HG03139 (cell line): ENCODE results near the gene TRPM2.

Experiments used
- ATAC-seq: cut with Tn5 transposase; IDR thresholded peaks from one replicate; pipeline ENCODE4 v1.9.1; 2021; ENCODE audit not compliant: unreplicated experiment

Gene TRPM2

DNA sequence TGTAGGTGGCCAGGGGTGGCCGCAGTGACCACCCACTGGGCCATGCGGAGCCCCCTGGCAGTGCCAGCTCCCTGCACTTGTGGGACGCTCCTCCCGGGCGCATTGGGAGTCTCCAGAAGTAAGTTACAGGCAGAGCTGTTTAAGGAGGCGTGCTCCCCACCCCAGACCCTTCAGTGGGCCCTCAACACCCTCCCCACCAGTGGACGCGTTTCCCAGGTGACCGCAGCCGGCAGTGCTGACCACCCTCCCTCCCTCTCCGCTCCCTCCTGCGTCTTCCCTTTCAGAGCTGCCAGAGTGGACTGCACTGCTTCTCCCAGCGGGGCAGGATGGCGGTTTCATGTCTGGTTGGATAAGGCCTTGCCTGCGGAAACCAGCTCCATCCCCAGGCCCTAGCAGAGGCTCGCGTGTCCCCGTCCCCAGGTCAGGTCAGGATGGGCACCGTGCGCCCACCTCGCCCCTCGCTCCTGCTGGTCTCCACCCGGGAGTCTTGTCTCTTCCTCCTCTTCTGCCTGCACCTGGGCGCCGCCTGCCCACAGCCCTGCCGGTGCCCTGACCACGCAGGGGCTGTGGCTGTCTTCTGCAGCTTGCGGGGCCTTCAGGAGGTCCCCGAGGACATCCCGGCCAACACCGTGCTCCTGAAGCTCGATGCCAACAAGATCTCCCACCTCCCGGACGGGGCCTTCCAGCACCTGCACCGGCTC lies 102.9 kb downstream of the TRPM2 start:
- no peak for ATAC-seq

- ATAC-seq, result no peak
These were observed 103.7 kb downstream of the TRPM2 start for GRCh38 chr21:44456915-44457736.

DNA sequence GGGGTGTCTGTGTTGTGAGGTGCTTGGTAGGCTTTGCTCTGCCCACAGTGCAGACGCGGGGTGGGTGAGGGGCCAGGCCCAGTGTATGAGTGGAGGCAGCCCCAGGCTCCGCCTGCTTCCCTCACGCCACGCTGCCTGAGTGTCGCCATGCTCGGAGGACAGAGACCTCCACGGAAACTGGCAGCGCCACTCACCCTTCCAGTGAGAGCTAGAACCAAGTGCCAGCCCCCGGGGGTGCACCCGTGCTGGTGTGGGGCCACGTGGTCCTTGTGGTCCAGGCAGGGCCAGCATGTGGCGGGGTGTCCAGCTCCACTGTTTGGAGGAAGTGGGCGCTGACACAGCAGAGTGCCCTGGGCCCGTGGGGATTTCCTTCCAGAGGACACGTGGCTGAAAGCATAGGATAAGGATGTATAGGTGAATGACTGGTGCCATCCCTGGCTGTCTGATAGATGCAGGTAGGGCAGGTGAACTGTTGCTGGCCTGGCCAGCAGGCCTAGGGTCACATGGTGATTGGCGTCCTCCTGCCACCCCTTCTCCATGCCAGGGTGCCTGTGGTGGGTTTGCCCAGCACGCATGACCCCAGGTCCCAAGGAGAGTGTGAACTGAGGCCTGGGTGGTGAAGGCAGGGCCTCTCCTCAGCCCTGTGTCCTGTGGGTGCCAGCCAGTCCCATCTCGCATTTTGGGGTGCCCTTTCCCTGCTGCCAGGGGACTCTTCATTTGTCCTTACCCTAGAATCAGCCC lies 105.7 kb downstream of the TRPM2 start:
- ATAC-seq, result no peak

DNA sequence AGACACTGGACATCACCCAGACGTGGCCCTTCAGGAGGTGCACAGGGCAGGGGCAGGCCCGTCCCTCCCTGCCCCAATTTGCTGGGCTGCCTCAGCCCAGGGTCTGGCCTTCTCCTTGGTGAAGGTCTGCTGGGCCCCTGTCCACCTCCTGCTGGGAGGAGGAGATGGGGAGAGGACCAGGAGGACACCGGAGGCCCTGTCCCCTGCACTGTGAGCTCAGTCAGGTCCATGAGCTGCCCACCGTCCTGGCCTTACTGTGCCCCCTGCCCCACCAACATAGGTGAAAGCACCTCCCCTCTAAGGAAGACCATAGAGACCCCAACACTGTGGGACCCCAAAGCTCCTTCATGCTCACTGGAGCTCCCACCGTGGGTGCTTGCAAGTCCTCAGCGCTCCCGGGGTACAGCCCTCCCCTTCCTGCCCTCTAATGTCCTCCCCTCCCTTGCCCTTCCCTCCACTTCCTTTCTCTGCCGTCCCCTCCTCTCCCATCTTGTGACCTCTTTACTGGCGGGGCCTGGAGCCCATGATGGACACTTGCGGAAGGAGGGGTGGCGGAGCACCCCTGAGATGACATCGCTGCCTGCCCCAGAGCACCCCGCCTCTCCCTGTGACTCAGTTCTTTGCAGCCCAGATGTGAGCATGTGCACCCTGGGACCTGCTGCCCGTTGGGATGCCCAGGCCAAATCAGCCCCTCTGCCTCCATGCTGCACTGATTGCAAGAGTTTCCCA lies 106.5 kb downstream of the TRPM2 start:
- no peak for ATAC-seq

- no peak for ATAC-seq
These were observed 107.0 kb downstream of the TRPM2 start for GRCh38 chr21:44460441-44460755.

DNA sequence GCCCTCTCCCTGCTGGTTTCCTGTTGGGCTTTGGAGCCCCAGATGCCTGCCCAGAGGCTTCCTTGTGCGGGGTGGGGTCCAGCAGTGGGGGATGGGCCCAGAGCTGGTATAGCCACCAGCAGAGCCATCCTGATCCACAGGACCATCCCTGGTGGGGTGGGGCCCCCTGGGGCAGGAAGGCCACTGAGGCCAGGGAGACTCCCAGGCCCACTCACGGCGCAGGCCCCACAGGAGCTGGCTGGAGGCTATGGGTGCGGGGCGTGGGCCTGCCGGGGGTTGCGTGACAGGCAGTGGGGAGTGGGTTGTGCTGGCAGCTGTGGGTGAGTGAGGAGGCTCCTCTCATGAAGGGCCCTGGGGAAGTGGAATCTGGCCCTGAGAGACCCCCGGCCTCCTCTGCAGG lies 107.6 kb downstream of the TRPM2 start:
- ATAC-seq, result no peak

- ATAC-seq, result no peak
These were observed 108.1 kb downstream of the TRPM2 start for GRCh38 chr21:44461464-44462001.

DNA sequence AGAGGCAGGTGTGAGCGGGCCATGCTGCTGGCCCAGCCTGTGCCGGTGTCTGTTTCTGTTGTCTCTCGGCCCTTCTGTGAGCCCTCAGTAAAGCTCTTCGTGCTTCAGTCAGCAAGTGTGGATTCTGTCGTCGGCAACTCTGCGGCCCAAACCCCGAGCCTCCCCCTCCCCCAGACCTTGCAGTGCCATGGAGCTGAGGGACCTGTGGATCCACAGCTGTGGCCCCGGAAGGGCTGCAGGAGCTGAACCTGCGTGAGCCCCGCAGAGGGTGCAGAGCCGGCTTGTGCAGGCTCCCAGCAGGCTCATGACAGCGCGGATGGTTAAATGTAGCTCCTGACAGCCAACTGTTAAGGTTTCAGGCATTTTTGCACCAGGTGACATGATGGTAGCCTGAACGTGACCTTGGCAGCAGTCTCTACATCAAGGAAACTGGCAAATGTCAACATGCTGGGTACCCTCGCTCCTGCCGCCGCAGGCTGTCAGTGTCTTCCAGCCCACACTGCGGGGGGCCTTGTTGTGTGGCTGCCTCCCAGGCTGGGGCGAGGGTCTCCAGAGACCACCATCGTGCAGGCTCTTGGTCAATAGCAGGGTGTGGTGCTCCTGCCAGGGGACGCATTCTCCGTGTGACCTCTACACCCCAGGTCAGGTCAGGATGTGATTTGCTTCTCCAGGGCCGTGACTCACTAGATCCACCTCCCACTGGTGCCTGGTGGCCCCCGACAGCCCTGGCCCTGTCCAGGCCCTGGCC lies 108.8 kb downstream of the TRPM2 start:
- no peak for ATAC-seq

DNA sequence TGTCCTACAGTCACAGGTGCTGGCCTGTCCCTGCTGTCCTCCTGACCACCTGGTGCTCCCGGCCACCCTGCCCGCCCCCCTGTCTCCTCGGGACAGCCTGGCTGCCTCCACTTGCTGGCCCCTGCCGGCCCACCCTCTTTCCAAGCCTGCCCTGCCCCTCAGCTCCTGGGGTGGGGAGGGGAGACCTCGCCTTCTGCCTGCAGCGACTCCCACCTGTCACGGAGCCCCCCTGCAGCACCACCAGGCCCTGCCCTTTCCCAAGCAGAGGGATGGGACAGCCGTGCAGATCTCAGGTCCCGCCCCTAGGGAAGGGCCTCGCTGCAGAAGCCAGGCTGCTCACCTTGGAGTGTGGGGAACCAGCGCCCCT lies 109.4 kb downstream of the TRPM2 start:
- no peak for ATAC-seq

DNA sequence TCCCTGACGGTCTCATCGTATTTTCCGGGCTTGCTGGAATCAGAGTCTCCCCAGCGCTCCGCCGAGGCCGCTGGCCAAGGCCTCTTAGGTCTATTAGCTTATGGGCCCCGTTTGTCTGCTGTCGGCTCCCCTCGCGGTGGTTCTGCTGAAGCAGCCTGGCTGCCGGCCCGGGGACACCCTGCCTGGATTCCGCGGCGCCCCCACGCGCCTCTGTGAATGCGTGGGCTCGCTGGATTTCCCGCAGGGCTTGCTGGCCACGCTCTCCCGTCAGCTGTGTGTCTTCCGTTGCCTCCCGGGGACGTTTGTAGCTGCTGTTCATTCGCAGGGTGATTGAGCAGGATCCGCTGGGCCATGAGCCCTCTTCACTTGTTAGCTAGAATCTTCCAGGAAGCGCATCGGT lies 110.3 kb downstream of the TRPM2 start:
- ATAC-seq, result no peak

DNA sequence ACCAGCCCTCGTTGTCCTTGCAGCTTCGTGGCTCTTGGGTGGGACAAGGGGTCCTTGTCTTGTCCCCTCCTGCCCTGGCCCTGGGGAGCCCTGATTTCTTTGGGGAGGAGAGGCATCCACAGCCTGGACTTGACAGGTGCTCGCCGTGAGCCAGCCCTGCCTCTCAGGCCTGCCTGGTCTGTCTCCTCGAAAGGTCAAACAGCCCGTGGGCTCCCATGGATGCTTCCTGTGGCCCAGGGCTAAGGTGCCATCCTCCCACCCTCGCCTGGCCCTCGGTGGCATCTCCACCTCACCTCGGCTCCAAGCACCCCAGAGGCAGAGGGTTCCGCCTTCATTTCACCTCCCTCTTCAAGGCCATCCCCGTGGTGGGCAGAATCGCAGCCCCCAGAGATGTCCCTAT lies 110.9 kb downstream of the TRPM2 start:
- ATAC-seq, result no peak

GRCh38 chr21:44466351-44466954 lies 113.0 kb downstream of the TRPM2 start:
- no peak for ATAC-seq

DNA sequence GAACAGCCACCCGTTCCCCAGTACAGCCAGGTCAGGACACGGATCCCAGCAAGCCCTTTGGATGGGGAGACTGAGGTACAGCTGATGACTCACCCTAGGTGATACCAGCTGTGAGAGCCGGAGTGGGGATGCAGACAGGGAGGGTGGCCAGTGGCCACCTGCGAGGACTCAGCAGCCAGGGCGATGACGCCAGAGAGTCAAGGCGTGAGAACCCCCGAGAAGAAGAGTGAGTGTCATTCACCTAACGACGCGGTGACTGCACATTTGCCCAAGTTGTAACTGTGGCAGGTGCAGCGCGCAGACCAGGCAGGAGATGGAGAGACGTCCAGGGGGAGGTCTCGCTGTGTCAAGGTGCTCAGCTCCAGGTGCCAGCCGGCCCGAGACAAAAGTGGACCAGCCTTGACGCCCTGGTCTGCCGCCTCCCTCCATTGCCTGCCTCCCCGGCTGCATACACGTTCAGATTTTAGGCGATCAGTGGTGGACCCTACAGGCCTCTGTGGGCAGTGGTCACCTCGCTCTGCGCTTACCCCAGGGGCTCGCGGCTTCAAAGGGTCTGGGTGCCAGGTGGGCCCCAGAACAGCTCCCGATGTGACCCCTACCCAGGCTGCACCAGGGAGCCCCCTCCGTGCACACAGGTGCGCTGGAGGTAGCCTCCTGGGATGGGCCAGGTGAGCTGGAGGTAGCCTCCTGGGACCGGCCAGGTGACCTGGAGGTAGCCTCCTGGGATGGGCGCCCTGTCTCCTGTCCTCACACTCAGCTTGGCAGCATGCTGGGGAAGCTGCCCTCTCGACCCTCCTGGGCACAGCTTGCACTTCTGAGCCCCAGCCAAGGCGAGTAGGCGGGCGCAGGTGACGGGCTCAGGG lies 113.8 kb downstream of the TRPM2 start:
- ATAC-seq, result no peak

DNA sequence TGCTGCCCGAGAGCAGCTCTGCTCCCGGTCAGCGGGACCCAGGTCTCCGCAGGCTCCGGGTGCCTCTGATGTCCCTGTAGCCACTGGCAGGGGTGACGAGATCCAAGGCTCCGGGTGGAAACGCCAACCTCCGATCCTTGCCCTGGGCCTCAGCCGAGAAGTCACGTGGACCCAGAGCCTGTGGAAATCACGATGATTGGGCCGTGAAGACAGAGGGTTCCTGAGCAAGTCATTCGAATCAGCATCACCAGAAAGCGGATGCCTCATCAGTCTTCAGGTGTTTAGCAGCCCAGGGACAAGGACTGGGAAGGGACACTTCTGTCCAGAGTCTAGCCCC lies 114.4 kb downstream of the TRPM2 start:
- ATAC-seq, result no peak

GRCh38 chr21:44471341-44471740 lies 117.9 kb downstream of the TRPM2 start:
- ATAC-seq, result no peak

- ATAC-seq, result no peak
These were observed 118.6 kb downstream of the TRPM2 start for GRCh38 chr21:44471996-44472395.

- ATAC-seq, result no peak
These were observed 120.6 kb downstream of the TRPM2 start for GRCh38 chr21:44473915-44474555.

DNA sequence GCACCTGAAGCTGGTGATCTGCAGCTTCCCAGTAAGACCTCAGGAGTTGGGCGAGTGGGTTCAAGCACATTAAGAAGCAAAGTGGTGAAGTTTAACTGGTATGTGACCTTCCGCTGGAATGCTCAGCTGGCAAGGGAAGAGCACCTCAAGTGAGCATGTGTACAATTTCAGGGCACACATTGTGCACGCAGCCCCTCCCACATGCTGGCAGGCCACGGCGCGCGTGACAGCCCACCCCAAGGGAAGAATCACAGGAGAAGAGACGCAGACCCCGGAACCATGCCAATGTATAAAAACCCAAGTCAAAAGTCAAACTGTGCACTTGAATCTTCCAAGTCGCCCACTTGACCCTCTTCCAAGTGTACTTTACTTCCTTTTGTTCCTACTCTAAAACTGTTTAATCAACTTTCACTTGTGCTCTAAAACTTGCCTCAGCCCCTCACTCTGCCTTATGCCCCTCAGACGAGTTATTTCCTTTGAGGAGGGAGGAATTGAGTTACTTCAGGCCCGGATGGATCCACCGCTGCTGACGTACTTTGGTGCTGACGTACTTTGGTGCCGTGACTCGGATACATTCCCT lies 121.9 kb downstream of the TRPM2 start:
- ATAC-seq, result no peak
